A549 (cell line): ENCODE results near the gene PAK1. TPM values are rescaled to one million over a fixed set of nuclear protein-coding genes. Genes with fewer than 3 reads are reported as not detected.

Source experiments
- ATAC-seq, 2 experiments: fragments of 200-7000 bp in 1 of 2; fragments of >200 bp in 1 of 2; cut with Nextera tagmentation in 1 of 2; cut with Tn5 transposase in 1 of 2; 3 replicates each; pipeline versions ENCODE4 v1.8.0 to v1.9.1; 2018 to 2020; ENCODE audit warnings: mild to moderate bottlenecking in 1 of 2, moderate library complexity in 1 of 2
- CTCF ChIA-PET: fragments of 300-600 bp; sonication (Branson Sonifier 250); formaldehyde crosslinking; extraction: SDS; loops from one replicate; lab custom pipeline; 2021; ENCODE audit warnings: antibody characterized with exemption, inconsistent platforms; lab: Yijun Ruan, JAX
- POLR2A ChIA-PET: fragments of 350-600 bp; formaldehyde crosslinking; extraction: SDS; loops from one replicate; lab custom pipeline; 2021; ENCODE audit warnings: antibody characterized with exemption, inconsistent platforms; lab: Yijun Ruan, JAX
- DNase-seq, 2 experiments: peaks; one replicate each; pipeline versions ENCODE4 v3.0.0 to v3.0.0-alpha.2; 2011 to 2016; ENCODE audit warnings: low read depth in 1 of 2, low spot score in 1 of 2
- FAIRE-seq: peaks from 2 replicates; lab custom pipeline; 2011; peaks lifted over from hg19 to GRCh38; lab: Jason Lieb, UNC
- H3K27ac ChIP-seq, 2 experiments: fragments of >200 bp; sonication (Bioruptor Twin); formaldehyde crosslinking; 3 replicates each; pipeline ENCODE4 v1.5.1; 2016 to 2017
- H3K4me1 ChIP-seq: fragments of >200 bp; sonication (Bioruptor Twin); formaldehyde crosslinking; 3 replicates; pipeline ENCODE4 v1.6.1; 2016
- H3K4me2 ChIP-seq: fragments of >200 bp; sonication (Bioruptor Twin); formaldehyde crosslinking; 3 replicates; pipeline ENCODE4 v1.6.1; 2016
- H3K4me3 ChIP-seq: fragments of >200 bp; sonication (Bioruptor Twin); formaldehyde crosslinking; 3 replicates; pipeline ENCODE4 v1.5.1; 2016
- H3K9me3 ChIP-seq: fragments of >200 bp; sonication (Bioruptor Twin); formaldehyde crosslinking; 3 replicates; pipeline ENCODE4 v1.6.1; 2016
- BCL3 ChIP-seq: fragments of >200 bp; sonication (Bioruptor Twin); formaldehyde crosslinking; IDR thresholded peaks from 3 replicates; pipeline ENCODE4 v1.6.1; 2016
- EHF ChIP-seq: fragments of 250-450 bp; sonication (Bioruptor Pico); IDR thresholded peaks from 2 replicates; pipeline ENCODE4 v1.5.0; 2020; ENCODE audit warnings: mild to moderate bottlenecking
- EHMT2 ChIP-seq: fragments of 200-600 bp; sonication (generic); IDR thresholded peaks from 2 replicates; pipeline ENCODE4 v1.6.1; 2016; ENCODE audit warnings: antibody characterized with exemption, low read depth, mild to moderate bottlenecking, moderate library complexity
- EP300 ChIP-seq, 2 experiments: fragments of >200 bp; sonication (Bioruptor Twin); formaldehyde crosslinking; IDR thresholded peaks; 2 replicates in 1 of 2; 3 replicates in 1 of 2; pipeline ENCODE4 v1.6.1; 2016 to 2017
- HDAC2 ChIP-seq: fragments of 200-600 bp; sonication (generic); IDR thresholded peaks from 2 replicates; pipeline ENCODE4 v1.6.1; 2016
- KDM1A ChIP-seq: fragments of 200-600 bp; sonication (generic); IDR thresholded peaks from 2 replicates; pipeline ENCODE4 v1.6.1; 2016; ENCODE audit warnings: low read depth, mild to moderate bottlenecking
- MAFK ChIP-seq: fragments of 450-650 bp; IDR thresholded peaks from 2 replicates; pipeline ENCODE4 v1.6.1; 2014; ENCODE audit not compliant: partially characterized antibody
- NFE2L2 ChIP-seq: fragments of 150-350 bp; conservative IDR thresholded peaks from 2 replicates; pipeline ENCODE4 v1.6.1; 2014; ENCODE audit warnings: low read length
- NPAS2 ChIP-seq: fragments of 250-450 bp; sonication (Bioruptor Pico); IDR thresholded peaks from 2 replicates; pipeline ENCODE4 v1.8.0; 2022; ENCODE audit warnings: mild to moderate bottlenecking, moderate library complexity, borderline replicate concordance
- POLR2A ChIP-seq: IDR thresholded peaks from 2 replicates; pipeline ENCODE4 v1.6.1; 2012; ENCODE audit warnings: mild to moderate bottlenecking, low read length
- RARB ChIP-seq: fragments of 250-450 bp; sonication (Bioruptor Pico); IDR thresholded peaks from 2 replicates; pipeline ENCODE4 v1.8.0; 2021; ENCODE audit warnings: mild to moderate bottlenecking, moderate library complexity
- RCOR1 ChIP-seq: fragments of 150-350 bp; IDR thresholded peaks from 2 replicates; pipeline ENCODE4 v1.6.1; 2014; ENCODE audit warnings: antibody characterized with exemption, low read length, low read depth
- RNF2 ChIP-seq: fragments of 200-600 bp; sonication (generic); IDR thresholded peaks from 2 replicates; pipeline ENCODE4 v1.6.1; 2016; ENCODE audit warnings: low read depth, mild to moderate bottlenecking, antibody characterized with exemption, moderate library complexity, borderline replicate concordance
- ZNF302 ChIP-seq: fragments of 250-450 bp; sonication (Bioruptor Pico); IDR thresholded peaks from 2 replicates; pipeline ENCODE4 v1.9.0; 2021; ENCODE audit warnings: inconsistent platforms, mild to moderate bottlenecking, moderate library complexity
- whole genome bisulfite sequencing: methylation state at CpG from one replicate; pipeline ENCODE4 v1.1.6; 2017; ENCODE audit errors: missing lambda C conversion rate; 5-methylcytosine and 5-hydroxymethylcytosine counted together
- polyA plus RNA-seq, 4 experiments: library from polyadenylated mRNA; depleted of rRNA in 3 of 4; stranded (reverse); fragments of >200 nt; fragmentation: RNase III in 1 of 4; extraction: RNeasy Plus Mini Kit Qiagen cat#74134 plus additional on column Dnase treatment in 1 of 4; gene quantifications; 2 replicates in 3 of 4; 3 replicates in 1 of 4; pipeline ENCODE4 v1.2.3, GENCODE V29; 2011 to 2017
- TF ChIP-seq, protein P1 (sequence below): IDR thresholded peaks from 2 replicates; pipeline ENCODE4 v1.6.1; 2012
- TF ChIP-seq, protein P2 (sequence below): IDR thresholded peaks from 2 replicates; pipeline ENCODE4 v1.6.1; 2012
- TF ChIP-seq, protein P3 (sequence below): fragments of 250-450 bp; sonication (Bioruptor Pico); IDR thresholded peaks from 2 replicates; pipeline ENCODE4 v1.5.0; 2021; ENCODE audit warnings: mild to moderate bottlenecking, moderate library complexity, borderline replicate concordance

PAK1 gene
- polyA plus RNA-seq, 2 of the 4 experiments (the other 2 are of a cell fraction), result 20.6 to 60.7 TPM

- FAIRE-seq, result no peak
- POLR2A ChIA-PET, result no interaction called here
These were observed 50.3 kb downstream of the PAK1 start for GRCh38 chr11:77423624-77424023.

DNA sequence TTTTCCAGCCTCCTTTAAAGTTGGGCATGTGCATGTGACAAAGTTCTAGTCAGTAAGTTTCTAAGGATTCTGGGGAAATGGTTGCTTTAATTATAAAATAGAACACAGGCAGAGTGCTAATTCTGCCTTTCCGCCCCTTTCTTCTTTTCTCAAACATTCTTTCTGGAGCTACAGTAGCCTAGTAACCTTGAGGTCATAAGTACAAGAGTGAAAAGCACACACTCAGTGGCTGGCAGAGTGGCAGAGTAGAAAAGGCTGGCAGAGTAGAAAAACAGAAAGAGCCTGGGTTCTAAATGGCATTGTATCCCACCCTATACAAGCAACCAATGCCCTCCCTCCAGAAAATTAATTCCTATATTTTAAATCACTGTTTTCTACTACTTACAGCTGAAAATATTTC, 51.2 kb downstream of the PAK1 start:
- 79% methylated on average over 1 of the region's 1 CpG for WGBS
- Histone ChIP-seq H3K4me1 (peaks cover 6% of the 10 kb centered on the region; the same call in 1 of the 3 replicates), H3K4me3 (no peak overlapping the region), H3K27ac (no peak overlapping the region), H3K4me2 (no peak overlapping the region)
- FAIRE-seq (no peak), DNase-seq (no peak)
- TF ChIP-seq, protein P1, sequence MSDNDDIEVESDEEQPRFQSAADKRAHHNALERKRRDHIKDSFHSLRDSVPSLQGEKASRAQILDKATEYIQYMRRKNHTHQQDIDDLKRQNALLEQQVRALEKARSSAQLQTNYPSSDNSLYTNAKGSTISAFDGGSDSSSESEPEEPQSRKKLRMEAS, result no peak
- no peak for TF ChIP-seq RCOR1
- no peak for TF ChIP-seq NPAS2
- TF ChIP-seq, protein P2, sequence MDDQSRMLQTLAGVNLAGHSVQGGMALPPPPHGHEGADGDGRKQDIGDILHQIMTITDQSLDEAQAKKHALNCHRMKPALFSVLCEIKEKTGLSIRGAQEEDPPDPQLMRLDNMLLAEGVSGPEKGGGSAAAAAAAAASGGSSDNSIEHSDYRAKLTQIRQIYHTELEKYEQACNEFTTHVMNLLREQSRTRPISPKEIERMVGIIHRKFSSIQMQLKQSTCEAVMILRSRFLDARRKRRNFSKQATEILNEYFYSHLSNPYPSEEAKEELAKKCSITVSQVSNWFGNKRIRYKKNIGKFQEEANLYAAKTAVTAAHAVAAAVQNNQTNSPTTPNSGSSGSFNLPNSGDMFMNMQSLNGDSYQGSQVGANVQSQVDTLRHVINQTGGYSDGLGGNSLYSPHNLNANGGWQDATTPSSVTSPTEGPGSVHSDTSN, result no peak
- no peak for TF ChIP-seq EP300 (IDR thresholded peaks at IDR 0.05)
- TF ChIP-seq, all 56 proteins: peak for 0
- H3K9me3 ChIP-seq, result no peaks in the 10 kb centered on the region
- ATAC-seq, result no peak
- CTCF ChIA-PET, result interaction anchor here (0.6 to 1.3 kb wide), 4 partner anchors 11 to 241 kb away, joined by 3 to 4 read pairs (median 3); no protein-coding TSS in a partner anchor
- POLR2A ChIA-PET, result no interaction called here

More at GRCh38 chr11:77423624-77424023, 50.3 kb downstream of the PAK1 start:
- Histone ChIP-seq H3K4me1 (peaks cover 6% of the 10 kb centered on the region; the same call in 1 of the 3 replicates), H3K27ac (no peak overlapping the region), H3K9me3 (no peaks in the 10 kb centered on the region), H3K4me3 (no peak overlapping the region), H3K4me2 (no peak overlapping the region)
- no peak for DNase-seq
- ATAC-seq, result no peak
- no peak for TF ChIP-seq POLR2A
- TF ChIP-seq RNF2, result no peak
- CTCF ChIA-PET, result no interaction called here

DNA sequence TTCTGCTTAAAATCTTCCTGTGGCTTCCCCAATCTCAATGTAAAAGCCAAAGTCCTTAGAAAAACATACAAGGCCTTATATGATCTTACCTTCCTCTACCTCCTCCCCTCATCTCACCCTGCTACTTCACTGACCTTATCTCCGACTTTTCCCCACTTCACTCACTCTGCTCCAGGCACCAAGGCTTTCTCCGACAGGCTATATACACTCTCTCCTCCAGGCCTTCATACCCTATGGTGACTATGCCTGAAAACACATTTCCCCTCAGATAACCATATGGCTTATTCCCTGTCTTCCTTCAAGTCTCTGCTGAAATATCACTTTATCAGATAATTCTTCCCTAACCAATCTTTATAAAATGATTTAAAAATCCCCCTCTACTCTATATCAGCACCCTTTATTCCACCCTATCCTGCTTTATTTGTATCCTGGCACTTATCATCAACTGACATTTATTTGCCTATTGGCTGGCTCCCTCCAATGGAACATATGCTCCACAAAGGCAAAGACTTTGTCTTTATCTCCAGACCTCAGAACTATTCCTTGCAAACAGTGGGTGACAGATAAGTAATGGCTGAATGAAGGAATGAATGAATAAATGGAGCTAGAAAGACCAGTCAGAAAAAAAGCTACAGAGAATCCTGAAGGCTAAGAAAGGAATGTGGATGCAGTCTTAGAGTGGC, 52.7 kb downstream of the PAK1 start:
- no peak for DNase-seq
- no peak overlapping the region for H3K4me2 ChIP-seq
- ChIA-PET CTCF (no interaction called here), POLR2A (no interaction called here)
- no peak overlapping the region for H3K4me3 ChIP-seq
- ATAC-seq, result no peak
- H3K9me3 ChIP-seq, result no peaks in the 10 kb centered on the region
- no peak for TF ChIP-seq KDM1A
- TF ChIP-seq EHMT2, result no peak
- TF ChIP-seq NFE2L2, result no peak
- TF ChIP-seq EHF (CRISPR knock-in tag), result no peak
- TF ChIP-seq, protein P3, sequence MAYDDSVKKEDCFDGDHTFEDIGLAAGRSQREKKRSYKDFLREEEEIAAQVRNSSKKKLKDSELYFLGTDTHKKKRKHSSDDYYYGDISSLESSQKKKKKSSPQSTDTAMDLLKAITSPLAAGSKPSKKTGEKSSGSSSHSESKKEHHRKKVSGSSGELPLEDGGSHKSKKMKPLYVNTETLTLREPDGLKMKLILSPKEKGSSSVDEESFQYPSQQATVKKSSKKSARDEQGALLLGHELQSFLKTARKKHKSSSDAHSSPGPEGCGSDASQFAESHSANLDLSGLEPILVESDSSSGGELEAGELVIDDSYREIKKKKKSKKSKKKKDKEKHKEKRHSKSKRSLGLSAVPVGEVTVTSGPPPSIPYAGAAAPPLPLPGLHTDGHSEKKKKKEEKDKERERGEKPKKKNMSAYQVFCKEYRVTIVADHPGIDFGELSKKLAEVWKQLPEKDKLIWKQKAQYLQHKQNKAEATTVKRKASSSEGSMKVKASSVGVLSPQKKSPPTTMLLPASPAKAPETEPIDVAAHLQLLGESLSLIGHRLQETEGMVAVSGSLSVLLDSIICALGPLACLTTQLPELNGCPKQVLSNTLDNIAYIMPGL (CRISPR knock-in tag), result no peak
- TF ChIP-seq HDAC2, result no peak
- no peak for TF ChIP-seq MAFK
- no peak for TF ChIP-seq BCL3
- no peak for TF ChIP-seq ZNF302 (CRISPR knock-in tag)
- no peak for TF ChIP-seq RARB (CRISPR knock-in tag)
- FAIRE-seq, result no peak
- peaks cover 6% of the 10 kb centered on the region; the same call in 1 of the 3 replicates for H3K4me1 ChIP-seq
- WGBS, result 68% methylated on average over 2 of the region's 2 CpGs
- no peak overlapping the region for H3K27ac ChIP-seq
